HG02973 (cell line): ENCODE measurements around the gene RTTN.
"Not testable (repeated sequence)": the region's sequence is repeated elsewhere in the genome, so short reads cannot be mapped to it uniquely, and the experiment has no call there.

ENCODE experiments used
- ATAC-seq: cut with Tn5 transposase; IDR thresholded peaks from one replicate; pipeline ENCODE4 v1.9.1; 2021; ENCODE audit warnings: moderate library complexity; ENCODE audit not compliant: unreplicated experiment

RTTN gene, protein sequence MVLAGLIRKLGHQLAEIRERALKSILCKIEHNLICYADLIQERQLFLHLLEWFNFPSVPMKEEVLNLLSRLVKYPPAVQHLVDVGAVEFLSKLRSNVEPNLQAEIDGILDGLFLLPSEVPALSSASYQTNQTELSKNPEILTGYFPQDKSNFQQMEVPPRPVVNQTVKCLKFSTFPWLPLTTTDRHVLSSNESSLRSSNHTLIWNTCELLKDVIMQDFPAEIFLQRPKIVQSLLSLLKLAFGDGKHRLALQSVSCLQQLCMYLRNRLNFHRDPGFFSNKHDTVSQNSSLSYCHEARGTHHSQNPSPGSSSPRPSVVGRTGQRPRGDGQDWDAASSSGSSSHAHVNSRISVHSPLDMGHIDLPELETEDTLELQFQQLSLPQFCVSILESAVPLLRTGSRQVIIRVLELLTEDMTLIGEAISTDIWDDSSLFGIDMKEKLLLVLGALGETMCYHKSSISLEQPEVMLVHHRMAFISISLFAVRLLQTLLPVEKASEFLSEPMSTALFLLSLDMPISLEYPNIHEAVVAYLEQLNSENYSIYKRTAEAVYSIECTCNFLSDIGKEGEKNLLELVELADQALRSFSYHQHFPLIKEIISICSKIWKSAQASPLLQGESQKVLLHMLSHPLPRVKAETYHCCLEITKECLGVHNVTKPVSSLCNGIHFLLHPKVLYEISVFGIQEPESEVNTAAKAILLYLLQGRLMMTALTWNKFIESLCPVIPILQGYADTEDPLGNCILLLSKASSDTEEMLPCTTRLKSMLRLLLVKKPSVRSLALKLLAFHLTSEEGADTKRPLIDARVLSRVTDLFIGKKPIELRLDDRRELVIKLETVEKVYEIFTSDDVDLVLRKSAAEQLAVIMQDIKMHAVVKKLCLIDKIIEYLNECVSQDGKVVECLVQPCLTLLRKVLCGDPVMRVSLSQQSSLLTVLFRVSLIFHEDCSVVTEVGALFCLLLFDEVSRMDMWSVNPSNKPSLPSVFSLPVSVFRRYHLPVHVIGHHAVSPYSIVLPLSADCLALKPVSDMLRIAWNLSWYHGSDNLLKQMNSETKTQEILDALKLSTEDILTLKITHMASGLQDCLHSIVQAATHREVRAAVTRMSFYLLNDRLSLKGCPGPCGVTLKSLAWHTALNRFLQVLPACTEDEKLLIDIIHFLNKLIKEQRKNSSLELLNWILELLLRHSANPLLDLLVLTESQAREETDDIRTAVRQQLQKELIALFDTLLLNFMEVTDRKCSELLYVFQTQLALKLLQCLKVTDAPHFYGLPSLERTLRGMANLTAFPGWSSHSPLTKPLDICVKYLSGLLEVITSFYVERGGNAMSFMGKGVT (N-terminal part only)

DNA sequence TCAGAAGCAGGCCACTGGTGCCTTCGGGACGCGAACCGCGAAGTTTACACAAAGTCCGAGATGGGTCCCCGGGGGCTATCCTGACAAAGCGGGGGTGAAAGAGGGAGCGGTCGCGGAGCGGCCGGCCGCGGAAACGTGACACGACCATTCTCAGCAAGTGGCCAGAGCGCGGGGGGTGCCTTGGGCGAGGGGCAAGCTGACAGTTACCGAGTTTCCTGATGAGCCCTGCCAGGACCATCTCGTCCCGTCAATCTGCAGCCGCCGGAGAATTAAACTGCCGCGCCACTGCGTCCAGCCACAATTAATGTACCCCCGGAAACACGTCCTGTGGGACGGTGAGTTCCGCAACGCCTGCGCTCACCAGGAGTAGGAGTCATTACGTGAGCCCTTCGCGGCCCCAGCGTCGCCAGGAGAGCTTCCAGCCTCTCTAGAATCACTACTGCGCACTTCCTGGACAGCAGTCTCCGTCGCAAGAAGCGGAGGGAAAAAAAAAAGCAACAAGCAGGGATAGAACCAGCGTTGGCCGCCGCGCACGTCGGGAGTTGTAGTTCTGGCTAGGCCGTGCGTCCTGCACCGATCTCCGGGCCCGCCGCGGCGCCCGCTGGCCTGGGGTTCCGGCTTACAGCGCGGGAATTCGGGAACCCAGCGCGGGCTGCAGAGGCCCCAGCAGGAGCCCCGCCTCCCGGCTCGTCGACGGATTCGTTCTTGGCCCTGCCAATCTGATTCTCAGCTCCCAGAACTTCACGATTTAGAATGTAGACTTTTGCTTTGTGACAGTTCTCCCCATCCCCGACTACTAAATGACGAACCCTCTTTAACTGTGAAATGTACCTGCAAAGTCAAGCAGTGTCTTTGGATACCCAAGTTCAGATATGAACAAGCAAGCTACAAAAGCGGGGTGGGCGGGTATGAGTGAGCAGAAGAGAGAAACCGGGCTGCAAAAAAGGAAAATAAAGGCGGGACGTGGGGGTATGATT lies at the start of gene RTTN:
Gene RTTN, minus strand, starts transcription at position 267 of the 977 bp plus-strand sequence. Its CDS starts 29 bp downstream, at position 238.
- peak; percentile 97 for ATAC-seq

DNA sequence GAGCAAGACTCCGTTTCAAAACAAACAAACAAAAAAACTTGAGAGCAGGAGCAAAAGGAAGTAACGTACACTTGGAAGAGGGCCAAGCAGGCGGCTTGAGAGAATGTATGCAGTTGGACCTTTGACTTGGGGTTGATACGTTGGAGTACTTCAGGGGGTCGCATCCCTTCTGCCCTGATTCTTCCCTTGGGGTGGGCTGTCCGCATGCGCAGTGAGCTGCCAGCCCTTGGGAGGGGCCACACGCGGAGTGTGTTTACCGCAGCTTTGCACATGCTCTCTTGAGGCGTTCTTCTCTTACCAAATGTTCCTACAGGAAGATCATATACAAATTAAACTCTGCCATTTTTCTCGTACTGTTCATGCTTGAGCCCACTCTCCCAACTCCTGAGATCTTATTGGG lies 45.3 kb upstream of the RTTN start:
- ATAC-seq, result no peak

DNA sequence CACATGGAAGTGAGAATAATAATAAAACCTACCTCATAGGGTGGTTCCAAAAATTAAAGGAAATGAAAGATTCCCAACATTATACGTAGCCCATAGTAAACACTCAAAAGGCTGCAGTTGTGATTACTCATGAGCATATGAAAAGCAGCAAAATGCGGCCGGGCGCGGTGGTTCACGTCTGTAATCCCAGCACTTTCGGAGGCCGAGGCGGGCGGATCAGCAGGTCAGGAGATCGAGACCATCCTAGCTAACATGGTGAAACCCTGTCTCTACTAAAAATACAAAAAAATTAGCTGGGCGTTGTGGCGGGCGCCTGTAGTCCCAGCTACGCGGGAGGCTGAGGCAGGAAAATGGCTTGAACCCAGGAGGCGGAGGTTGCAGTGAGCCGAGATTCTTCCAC lies 44.4 kb upstream of the RTTN start:
- ATAC-seq, result not testable (repeated sequence)

DNA sequence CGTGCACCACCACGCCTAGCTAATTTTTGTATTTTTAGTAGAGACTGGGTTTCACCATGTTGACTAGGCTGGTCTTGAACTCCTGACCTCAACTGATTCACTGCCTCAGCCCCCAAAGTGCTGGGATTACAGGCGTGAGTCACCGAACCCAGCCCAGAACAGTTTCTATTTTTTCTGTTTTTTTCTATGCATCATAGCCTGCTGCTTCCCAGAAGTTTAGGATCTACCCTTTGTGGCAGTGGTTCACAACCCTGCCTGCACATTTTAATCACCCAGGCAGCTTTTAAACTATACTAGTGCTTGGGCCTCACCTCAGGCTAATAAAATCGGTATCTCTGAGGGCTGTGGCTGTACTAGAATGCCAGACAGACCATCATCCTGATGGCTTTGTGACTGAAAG lies 43.6 kb upstream of the RTTN start:
- no peak for ATAC-seq

DNA sequence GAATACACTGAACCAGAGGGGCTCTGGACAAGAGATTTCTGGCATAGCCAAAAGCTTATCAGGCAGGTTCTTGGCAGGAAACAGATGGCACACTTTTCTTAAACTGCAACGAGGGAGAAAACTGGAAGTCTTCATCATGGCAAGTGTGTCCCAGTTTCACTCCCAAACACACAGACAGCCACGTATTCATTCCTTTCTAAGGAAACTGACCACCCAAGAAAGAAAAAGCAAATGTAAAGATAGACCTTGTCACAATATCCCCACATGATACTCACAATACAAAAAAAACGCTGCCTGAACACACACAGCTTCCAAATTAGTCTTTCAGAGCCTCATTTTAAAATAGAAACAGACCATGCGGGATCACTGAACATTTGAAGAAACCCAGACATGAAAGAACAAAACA lies 40.6 kb upstream of the RTTN start:
- no peak for ATAC-seq

DNA sequence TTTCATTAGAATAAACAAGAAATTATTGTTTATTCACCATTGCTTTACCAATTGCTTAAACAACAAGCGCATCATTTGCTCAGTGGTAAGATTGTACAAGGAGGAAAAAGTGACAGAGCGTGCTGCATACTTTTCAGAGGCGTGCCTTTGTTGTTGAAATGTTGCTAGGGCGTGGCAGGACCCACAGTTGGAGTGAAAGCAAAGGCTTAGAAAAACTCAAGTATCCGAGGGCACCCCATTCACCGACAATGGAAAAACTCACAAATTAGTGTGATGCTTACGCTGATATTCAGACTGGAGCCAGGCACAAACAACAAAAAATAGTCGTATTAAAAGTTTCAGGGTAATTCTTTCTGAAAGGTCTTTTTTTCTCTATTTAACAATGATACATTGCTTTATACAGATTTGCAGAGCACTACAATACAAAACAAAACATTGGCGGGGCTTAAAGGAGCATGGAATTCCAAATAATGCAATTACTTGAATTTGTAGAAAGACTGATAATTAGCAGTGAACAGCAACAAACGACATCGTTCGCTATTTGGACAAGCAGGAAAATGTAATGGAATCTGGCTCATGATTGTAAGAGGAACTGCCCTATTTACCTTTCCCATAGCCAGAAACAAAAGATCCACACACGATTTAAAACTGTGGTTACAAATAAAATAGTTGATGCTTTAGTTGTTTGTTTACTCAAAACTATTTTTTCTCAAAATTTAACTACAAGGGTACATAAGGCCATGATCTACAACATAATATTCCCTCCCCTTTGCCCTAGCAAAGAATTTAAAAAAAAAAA lies 37.8 kb upstream of the RTTN start:
- no peak for ATAC-seq

DNA sequence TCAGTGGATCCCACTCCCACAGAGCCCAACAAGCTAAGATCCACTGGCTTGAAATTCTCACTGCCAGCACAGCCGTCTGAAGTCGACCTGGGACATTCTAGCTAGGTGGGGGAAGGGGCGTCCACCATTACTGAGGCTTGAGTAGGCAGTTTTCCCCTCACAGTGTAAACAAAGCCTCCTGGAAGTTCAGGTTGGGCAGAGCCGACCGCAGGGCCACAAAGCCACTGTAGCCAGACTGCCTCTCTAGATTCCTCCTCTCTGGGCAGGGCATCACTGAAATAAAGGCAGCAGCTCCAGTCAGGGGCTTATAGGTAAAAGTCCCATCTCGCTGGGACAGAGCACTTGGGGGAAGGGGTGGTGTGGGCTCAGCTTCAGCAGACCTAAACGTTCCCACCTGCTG lies 31.4 kb upstream of the RTTN start:
- not testable (repeated sequence) for ATAC-seq

DNA sequence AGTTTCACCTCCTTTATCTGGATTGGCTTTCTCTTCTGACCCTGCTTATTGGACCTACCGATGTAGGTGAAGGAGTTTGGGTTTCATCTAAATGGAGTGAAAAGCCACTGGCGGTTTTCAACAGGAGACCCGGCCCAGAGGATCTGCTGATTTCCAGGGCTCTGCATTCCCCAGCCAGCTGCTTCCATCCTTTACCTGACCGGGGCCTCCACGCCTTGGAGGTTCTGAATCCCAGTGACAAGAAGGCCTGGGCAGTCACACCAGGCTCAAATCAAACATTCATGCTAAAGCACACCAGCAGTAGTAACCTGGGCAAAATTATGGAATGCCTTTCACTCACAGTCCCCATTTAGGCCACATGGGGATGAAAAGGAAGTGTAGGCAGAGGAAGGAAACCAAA lies 30.0 kb upstream of the RTTN start:
- ATAC-seq, result no peak

DNA sequence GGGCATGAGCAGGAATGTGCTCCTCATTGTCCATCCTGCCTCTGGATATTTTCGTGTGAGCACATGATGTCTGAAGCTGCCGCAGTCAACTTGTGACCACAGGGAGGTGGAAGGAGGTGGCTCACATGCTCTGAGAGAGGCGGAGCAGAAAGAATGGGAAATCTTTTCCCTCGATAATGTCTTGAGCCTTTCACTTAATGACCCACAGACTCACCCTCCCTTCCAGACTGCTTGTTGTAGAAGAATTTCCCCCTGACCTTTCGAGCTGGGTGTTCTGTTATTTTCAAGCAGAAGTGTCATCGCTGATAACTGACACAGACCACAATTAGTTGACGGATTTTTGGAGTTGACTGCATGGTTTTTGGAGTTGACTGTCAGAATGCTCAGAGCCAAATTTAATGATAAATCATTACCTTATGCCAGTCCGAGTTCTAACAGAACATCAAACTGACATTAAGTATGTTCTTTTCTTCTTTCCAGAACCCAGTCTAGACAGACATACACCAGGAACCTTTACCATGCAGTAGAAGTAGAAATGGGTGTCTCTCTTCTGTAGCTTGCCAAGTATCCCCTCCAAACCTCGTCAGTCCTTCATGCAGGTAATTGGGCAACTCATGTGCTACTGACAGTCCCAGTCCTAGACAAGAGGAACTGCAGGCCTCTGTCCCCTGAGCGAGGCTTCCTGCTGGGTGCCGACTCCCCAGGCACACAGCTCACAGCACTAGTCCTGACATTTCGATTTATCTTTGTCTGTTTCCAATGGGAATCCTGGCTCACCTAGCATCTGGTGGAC lies 29.4 kb upstream of the RTTN start:
- no peak for ATAC-seq

DNA sequence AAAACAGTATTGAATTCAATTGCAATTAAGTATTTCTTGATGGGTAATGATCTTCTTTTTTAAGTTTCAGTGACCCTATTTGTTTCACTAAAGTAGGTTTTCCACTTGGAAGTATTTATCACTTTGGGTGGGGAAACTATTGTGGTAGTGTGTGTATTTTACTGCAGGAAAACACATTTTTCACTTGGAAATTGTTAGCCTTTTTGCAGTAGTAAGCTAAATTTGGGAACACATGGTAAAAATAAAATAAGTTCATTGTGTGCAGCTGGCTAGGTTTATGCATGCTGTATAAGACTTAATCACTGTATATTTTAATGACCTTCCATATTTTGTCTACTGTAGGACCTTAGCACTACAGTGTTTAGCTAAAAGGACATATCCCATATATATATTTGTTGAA lies 28.5 kb upstream of the RTTN start:
- ATAC-seq, result no peak

DNA sequence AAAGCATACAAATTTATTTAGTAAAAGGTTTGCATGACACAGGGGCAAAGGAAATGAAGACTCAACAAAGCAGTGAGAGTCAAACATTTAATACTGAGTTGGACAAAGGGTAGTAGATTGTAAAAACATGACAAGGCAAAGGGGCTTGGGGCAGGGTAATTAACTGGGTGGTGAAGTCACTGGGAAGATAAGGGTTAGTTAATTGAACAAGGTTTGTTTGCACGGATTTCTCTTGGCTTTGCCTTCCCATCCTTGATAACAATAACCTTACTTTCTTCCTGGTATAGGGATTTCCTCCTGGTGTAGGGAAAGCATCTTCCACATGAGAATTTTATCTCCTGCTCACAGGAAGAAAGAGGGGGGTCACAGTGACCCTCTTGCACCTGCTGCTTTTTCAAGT lies 26.8 kb upstream of the RTTN start:
- no peak for ATAC-seq

DNA sequence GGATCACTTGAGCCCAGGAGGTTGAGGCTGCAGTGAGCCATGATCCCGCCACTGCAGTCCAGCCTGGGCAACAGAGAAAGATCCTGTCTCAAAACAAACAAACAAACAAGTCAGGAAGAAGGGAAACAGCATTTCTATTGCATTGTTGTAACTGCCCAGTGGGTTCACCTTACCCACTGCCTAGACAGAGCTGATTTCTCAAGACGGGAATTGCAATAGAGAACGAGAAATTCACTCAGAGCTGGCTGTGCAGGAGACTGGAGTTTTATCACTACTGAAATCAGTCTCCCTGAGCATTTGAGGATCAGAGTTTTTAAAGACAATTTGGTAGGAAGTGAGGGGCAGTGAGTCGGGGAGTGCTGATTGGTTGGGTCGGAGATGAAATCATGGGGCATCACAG lies 24.2 kb upstream of the RTTN start:
- ATAC-seq, result no peak

DNA sequence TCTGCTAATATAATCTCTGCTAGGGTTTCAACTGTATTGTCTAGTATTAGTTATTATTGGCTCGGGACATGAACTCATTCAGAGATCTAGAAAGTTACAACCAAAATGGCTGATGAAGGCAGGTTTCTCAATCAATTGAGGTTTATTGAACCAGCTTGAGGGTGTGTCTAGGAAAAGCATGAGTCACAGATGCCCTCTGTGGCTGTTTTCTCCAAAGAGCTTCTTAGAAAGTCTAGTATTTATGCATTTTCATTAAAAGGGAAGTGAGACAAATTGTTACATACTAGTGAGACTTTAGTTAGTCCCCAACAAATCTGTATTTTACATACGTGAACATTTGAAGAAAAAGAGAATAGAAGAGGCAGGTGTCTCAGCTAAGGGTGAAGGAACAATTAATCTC lies 23.0 kb upstream of the RTTN start:
- no peak for ATAC-seq

DNA sequence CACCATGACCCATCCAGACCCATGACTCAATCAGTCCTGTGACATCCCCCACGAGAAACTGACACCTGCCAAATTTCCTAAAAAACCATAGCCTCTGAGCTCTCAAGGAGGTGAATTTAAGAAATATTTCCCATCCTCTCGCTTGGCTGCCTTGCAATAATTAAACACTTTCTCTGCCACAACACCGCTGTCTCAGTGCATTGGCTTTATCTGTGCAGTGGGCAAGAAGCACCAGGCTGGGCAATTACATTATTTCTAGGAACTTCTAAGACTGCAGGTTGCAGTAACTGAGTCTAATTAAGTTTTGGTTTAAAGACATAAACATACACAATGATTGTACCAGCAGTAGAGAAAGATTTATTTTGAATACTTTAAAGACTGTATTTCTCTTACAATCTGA lies 22.0 kb upstream of the RTTN start:
- no peak for ATAC-seq

DNA sequence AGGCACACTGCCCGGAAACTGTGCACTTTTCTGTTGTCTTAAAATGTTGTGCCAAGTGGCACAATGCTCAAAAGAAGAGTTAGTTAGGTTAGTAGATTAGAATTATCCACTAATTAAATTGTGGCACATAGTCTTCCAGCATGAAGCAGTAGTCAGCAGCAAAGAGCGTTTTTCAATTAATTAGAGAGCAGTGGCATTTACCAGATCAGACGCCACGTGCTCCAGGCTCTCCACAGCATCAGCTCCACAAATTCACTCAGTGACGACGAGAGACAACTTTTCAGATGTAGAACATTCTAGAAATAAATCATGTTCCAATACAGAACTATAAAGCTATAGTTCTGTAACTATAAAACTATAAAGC lies 16.4 kb upstream of the RTTN start:
- ATAC-seq, result no peak

DNA sequence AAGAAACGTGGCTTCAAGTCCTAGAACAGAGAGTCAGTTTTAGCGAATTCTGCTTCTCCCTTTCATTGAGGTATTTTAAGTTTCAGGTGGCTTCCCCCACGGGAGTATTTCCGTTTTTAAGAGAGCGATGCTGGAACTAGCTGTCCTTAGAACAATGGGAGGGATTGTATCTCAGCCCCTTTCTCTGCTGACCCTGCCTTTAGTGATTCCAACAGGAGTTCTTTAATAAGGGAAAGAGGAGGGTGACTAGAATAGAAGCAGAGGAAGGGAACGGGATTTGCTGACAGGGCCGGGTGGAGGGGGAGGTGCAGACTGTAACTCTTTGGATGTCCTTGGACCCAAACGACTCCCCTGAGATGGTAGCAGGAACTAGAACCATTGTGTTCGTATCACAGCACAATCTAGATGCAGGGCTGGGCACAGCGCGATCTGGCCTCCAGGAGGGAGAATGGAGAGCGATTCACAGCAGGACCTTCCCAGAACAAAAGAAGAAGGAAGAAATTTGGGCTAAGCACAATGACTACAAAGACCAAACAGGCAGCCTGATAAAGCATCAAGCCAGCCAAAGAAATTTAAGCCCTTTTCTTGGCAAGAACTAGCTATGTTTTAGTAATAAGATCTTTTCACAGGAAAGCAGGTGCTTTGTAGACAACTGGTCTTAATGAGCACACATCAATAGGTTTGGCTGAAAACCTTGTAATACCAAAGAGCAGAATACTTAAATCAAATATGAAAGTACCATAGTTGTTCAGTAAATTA lies 15.8 kb upstream of the RTTN start:
- ATAC-seq, result no peak

DNA sequence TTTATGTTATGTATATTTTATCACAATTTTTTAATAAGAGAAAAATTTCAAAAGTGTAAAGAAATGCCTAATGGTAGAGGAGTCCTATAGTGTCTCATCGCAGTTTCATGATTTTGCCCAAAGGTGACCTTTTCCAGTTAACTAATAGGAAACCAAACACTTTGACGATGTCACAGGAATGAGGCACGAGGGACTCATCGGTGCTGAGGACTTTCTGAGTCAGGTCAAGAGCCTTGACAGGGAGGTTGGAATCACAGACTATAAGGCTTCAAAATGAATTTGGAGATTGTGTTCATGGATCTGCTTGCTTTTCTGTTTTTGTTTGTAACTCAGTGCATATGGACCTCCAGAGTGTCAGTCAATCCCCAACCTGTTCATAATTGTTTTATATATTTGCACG lies 15.1 kb upstream of the RTTN start:
- no peak for ATAC-seq

DNA sequence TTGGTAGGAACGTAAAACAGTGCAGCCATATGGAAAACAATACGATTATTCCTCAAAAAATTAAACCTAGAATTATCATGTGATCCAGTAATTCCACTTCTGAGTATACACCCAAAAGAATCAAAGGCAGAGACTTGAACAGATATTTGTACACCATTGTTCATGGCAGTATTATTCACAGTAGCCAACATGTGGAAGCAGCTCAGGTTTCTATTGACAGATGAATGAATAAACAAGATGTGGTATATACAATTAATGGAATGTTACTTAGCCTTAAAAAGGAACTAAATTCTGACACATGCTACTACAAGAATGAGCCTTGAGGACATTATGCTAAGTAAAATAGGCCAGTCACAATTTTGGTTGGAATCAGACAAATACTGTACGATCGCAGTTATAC lies 14.2 kb upstream of the RTTN start:
- no peak for ATAC-seq
